G401.6 (cell line): ENCODE data around the gene RRAS2.
"Not testable (repeated sequence)": the region's sequence is repeated elsewhere in the genome, so short reads cannot be mapped to it uniquely, and the experiment has no call there.

Experiments used
- FAIRE-seq: peaks from 2 replicates; lab custom pipeline; 2012; peaks lifted over from hg19 to GRCh38; lab: Jason Lieb, UNC

RRAS2 gene

DNA sequence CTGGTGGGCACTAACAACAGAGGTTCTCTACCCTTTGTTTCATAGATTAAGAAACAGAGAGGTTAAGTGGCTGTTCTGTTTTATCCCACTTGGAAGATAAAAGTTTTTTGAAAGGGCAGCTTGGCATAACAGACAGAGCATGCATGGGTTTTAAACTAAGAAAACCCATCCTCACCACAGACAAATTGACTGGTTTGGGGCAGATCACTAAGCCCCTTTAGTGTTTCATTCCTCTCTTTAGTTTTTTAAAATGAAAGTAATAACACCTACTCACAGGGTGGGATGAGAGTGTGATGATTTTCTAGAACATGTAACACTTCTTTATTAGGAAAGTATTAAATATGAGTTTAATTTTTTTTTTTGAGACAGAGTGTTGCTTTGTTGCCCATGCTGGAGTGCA lies 12.3 kb upstream of the RRAS2 start:
- no peak for FAIRE-seq

GRCh38 chr11:14370496-14370895 lies 11.5 kb upstream of the RRAS2 start:
- no peak for FAIRE-seq

DNA sequence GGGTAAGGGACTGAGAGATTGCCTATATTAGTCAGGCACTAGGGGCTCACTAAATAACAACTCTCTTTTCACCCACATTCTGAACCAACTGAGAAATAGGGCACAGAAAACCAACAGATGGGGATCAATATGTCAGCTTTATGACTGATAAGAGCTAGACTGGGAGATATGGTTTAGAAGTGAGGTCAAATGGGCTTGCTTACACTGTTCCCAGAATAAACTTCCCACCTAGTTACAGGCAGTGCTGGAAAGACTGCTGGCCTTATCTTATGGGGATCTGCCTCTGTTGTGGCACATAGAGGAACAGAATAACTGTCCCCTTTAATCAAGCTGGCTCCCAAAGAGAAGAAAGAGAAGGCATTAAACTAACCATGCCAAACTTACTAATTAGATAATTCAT lies 10.6 kb upstream of the RRAS2 start:
- FAIRE-seq = no peak

DNA sequence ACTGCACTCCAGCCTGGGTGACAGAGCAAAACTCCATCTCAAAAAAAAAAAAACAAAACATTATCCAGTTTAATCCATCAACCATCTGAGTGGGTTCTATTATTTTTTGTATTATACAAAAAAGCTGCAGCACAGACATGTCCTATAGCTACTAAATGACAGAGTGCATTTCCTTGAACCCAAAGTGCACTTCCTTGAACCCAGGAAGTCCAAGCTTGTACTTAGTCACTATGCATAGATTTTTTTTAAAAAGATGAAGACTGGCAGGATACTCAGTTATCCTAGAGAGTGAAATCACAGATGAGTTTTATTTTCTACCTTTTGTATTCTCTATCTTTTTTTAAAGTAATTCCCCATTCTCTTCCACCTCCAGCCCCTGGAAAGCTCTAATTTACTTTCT lies 8.0 kb upstream of the RRAS2 start:
- no peak for FAIRE-seq

GRCh38 chr11:14364322-14364721 lies 5.3 kb upstream of the RRAS2 start:
- no peak for FAIRE-seq

DNA sequence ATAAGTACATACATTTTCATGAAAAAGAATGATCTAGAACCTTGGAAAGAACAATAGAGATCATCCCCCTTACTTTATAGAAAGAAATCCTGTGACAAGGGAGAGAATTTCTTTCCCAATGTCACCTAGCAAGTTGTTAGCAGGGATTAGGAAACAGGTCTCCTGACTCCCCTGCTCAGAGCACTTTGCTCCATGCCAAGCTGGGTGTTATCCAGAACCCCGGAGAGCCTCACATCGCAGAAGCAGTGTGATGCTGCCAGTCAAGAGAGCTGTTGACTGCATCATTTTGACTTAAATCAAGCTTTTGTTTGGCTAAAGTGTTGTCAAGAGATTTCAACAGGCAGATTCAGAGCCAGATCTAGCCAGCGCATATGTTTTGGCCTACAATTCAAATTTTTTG lies 3.6 kb upstream of the RRAS2 start:
- FAIRE-seq = no peak

- no peak for FAIRE-seq
Measured at GRCh38 chr11:14361951-14362350, 3.0 kb upstream of the RRAS2 start.

DNA sequence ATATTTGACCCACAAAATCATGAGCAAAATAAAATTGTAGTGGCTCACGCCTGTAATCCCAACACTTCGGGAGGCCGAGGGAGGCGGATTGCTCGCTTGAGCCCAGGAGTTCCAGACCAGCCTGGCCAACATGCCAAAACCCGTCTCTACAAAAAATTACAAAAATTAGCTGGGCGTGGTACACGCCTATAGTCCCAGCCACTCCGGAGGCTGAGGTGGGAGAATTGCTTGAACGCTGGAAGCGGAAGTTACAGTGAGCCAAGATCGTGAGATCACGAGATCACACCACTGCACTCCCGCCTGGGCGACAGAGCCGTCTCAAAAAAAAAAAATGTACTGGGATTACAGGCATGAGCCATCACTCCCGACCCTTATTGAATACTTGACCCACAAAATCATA lies 2.0 kb upstream of the RRAS2 start:
- FAIRE-seq = no peak

- no peak for FAIRE-seq
Measured at GRCh38 chr11:14359501-14360031, 583 bp upstream of the RRAS2 start.

DNA sequence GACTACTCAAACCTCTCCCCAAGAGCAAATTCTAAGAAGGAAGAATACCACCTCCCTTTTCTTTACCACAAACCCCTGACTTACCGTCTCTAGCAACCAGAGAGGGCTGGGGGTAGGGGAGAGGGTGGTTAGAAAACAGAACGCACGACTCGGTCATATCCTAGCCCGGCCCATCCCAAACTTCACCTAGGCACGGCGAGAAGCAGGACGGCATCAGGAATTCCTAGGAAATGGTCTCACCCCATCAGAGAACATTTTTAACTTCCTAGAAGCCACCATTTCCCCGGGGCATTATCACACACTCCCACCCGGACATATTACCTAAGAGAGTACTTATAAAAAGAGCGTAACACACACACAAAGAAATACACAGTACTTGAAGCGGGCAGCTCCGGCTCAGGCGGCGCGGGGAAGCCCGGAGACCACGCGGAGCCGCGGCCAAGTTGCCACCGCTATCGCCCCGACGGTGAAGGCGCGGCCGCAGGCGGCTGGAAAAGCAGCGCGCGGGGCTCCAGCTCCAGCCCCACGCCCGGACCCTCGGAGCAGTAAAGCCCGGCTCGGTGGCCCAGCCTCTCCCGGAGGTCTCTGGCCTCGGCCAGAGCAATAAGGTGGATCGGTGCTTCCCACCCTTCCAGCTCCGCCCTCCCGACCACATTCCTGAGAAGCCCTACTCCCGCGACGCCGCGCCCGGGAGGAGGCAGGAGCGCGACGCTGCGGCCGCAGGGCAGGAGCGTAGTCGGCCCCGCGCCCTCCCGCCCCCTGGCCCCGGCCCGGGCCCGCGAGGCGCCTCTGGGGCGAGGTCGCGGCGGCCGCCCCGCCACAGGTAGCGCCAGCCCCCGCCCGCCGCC lies 878 bp downstream of the RRAS2 start:
- FAIRE-seq = no peak

DNA sequence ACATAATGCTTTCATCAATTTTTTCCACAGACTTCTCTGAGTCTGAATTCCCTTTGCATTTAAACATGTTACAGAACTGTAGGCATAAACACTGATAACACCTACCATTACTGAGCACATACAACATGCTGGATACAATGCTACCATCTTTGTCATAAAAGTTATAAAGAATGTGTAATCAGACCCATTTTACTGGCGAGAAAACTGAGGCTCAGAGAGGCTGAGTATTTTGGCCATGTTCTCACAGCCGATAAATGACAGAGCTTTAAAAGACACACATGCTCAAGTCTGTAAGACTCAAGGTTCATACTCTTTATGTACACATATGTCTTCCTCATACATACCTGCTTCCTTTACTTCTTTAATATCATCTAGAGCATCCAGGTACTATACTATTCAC lies 2.6 kb downstream of the RRAS2 start:
- no peak for FAIRE-seq

DNA sequence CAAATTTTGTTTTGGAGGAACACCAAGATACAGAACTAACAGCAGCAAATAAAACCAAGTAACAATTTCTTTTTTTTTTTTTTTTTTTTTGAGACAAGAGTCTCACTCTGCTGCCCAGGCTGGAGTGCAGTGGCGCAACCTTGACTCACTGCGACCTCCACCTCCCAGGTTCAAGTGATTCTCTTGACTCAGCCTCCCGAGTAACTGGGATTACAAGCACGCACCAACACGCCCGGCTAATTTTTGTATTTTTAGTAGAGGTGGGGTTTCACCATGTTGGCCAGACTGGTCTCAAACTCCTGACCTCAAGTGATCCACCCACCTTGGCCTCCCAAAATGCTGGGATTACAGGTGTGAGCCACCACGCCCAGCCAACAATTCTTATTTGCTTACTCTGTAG lies 4.4 kb downstream of the RRAS2 start:
- FAIRE-seq = not testable (repeated sequence)

- FAIRE-seq = no peak
Measured at GRCh38 chr11:14350716-14351238, 8.2 kb downstream of the RRAS2 start.

- FAIRE-seq = no peak
Measured at GRCh38 chr11:14350215-14350614, 8.8 kb downstream of the RRAS2 start.

GRCh38 chr11:14347991-14348390 lies 11.0 kb downstream of the RRAS2 start:
- FAIRE-seq = no peak

GRCh38 chr11:14347494-14347893 lies 11.5 kb downstream of the RRAS2 start:
- FAIRE-seq = no peak

GRCh38 chr11:14346303-14346955 lies 12.6 kb downstream of the RRAS2 start:
- FAIRE-seq = no peak

GRCh38 chr11:14345668-14346067 lies 13.3 kb downstream of the RRAS2 start:
- FAIRE-seq = no peak

DNA sequence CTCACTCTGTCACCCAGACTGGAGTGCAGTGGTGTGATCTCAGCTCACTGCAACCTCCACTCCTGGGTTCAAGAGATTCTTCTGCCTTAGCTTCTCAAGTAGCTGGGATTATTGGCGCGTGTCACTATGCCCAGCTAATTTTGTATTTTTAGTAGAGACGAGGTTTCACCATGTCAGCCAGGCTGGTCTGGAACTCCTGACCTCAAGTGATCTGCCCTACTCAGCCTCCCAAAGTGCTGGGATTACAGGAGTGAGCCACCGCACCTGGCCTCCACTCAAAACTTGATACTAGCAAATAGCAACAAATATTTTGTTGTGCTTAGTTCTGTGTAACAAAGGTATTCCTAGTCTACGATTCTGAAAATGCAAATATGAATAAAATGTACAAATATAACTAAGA lies 14.0 kb downstream of the RRAS2 start:
- FAIRE-seq = not testable (repeated sequence)

DNA sequence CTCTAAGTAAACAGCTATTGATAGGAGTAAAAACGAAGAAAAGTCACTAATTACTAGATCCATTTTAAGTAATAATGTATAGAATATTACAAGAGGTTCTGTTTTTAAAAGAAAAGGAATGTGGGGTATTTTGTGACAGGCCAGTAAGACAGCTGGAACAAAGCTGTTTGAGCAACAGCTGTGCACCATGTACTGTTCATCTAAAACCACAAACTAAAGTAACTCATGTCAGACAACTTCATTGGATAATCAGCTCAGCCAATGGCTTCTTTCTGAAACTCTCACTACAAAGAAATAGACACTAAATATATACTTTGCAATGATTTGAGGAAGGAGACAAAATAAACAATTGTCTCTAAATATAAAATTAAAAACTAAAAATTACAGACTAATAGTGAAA lies 16.1 kb downstream of the RRAS2 start:
- FAIRE-seq = peak; percentile 42

- FAIRE-seq = no peak
Measured at GRCh38 chr11:14341968-14342367, 17.0 kb downstream of the RRAS2 start.

GRCh38 chr11:14340721-14341120 lies 18.3 kb downstream of the RRAS2 start:
- no peak for FAIRE-seq

DNA sequence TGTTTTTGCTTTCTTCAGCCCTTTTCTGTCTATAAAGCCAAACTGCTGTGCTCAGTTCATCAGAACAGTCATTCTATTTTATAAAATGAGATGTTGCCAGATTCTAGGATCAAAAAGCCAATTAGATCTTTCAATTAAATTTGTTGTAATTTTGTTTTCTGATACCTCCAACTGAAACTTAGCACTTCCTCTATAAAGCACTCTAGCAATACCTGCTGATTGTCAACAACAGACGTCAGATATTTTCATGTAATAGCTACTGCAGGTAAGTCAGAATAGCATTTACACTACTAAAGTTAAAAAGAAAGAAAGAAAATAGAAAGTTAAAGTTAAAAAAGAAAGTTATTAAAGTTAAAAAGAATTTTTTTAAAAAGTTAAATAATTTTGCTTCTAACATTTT lies 19.6 kb downstream of the RRAS2 start:
- peak; percentile 80 for FAIRE-seq
